HFF-Myc (cell line): ENCODE measurements around the gene MAGEB17.

ENCODE experiments used
- DNase-seq: peaks from one replicate; pipeline ENCODE4 v3.0.0-alpha.2; 2011; ENCODE audit warnings: low read depth; ENCODE audit errors: extremely low read depth
- H3K4me3 ChIP-seq: replicated peaks from 2 replicates; pipeline ENCODE4 v1.5.1; 2011; ENCODE audit warnings: low read depth, mild to moderate bottlenecking, control low read depth, low read length
- CTCF ChIP-seq: IDR thresholded peaks from 2 replicates; pipeline ENCODE4 v1.5.1; 2012; ENCODE audit warnings: mild to moderate bottlenecking, low read depth, low read length, control low read depth; ENCODE audit errors: missing control alignments

MAGEB17 gene

GRCh38 chrX:16187024-16187760 lies 19.9 kb downstream of the MAGEB17 start:
- TF ChIP-seq CTCF: no peak
- H3K4me3 ChIP-seq: no peak overlapping the region
- no peak for DNase-seq

GRCh38 chrX:16188687-16189086 lies 21.4 kb downstream of the MAGEB17 start:
- no peak for TF ChIP-seq CTCF
- DNase-seq: no peak
- no peak overlapping the region for H3K4me3 ChIP-seq

- no peak for TF ChIP-seq CTCF
- no peak overlapping the region for H3K4me3 ChIP-seq
- no peak for DNase-seq
Measured at GRCh38 chrX:16191605-16192004, 24.3 kb downstream of the MAGEB17 start.

- H3K4me3 ChIP-seq: no peak overlapping the region
- no peak for DNase-seq
- no peak for TF ChIP-seq CTCF
Measured at GRCh38 chrX:16196829-16197228, 29.5 kb downstream of the MAGEB17 start.

- H3K4me3 ChIP-seq: no peak overlapping the region
- no peak for TF ChIP-seq CTCF
- no peak for DNase-seq
Measured at GRCh38 chrX:16199343-16199742, 32.1 kb downstream of the MAGEB17 start.

- no peak overlapping the region for H3K4me3 ChIP-seq
- DNase-seq: no peak
- no peak for TF ChIP-seq CTCF
Measured at GRCh38 chrX:16202943-16203342, 35.7 kb downstream of the MAGEB17 start.

GRCh38 chrX:16204538-16204937 lies 37.3 kb downstream of the MAGEB17 start:
- no peak for DNase-seq
- H3K4me3 ChIP-seq: no peak overlapping the region
- TF ChIP-seq CTCF: no peak
